ENCODE results near the gene ABCC1.

ABCC1 gene

GRCh38 chr16:16047761-16048160 is 98.3 kb downstream of the ABCC1 start:
- TF ChIP-seq CTCF (IDR thresholded peaks at IDR 0.05; ENCODE audit: control insufficient read depth, insufficient read depth, low read depth, low read length, missing control alignments), result no peak
- no peak for DNase-seq (ENCODE audit: low read depth)
- H3K4me3 ChIP-seq (ENCODE audit: control insufficient read depth, low read depth, low read length), result no peak overlapping the region

- H3K4me3 ChIP-seq (ENCODE audit: control insufficient read depth, low read depth, low read length), result no peak overlapping the region
- DNase-seq (ENCODE audit: low read depth), result no peak
- TF ChIP-seq CTCF (IDR thresholded peaks at IDR 0.05; ENCODE audit: control insufficient read depth, insufficient read depth, low read depth, low read length, missing control alignments), result no peak
Measured at GRCh38 chr16:16048904-16049582, 99.6 kb downstream of the ABCC1 start.

GRCh38 chr16:16050106-16050505 is 100.7 kb downstream of the ABCC1 start:
- TF ChIP-seq CTCF (IDR thresholded peaks at IDR 0.05; ENCODE audit: control insufficient read depth, insufficient read depth, low read depth, low read length, missing control alignments), result no peak
- no peak overlapping the region for H3K4me3 ChIP-seq (ENCODE audit: control insufficient read depth, low read depth, low read length)
- no peak for DNase-seq (ENCODE audit: low read depth)

GRCh38 chr16:16051132-16051531 is 101.7 kb downstream of the ABCC1 start:
- TF ChIP-seq CTCF (IDR thresholded peaks at IDR 0.05; ENCODE audit: control insufficient read depth, insufficient read depth, low read depth, low read length, missing control alignments), result no peak
- no peak for DNase-seq (ENCODE audit: low read depth)
- no peak overlapping the region for H3K4me3 ChIP-seq (ENCODE audit: control insufficient read depth, low read depth, low read length)

- TF ChIP-seq CTCF (IDR thresholded peaks at IDR 0.05; ENCODE audit: control insufficient read depth, insufficient read depth, low read depth, low read length, missing control alignments), result no peak
- no peak for DNase-seq (ENCODE audit: low read depth)
- no peak overlapping the region for H3K4me3 ChIP-seq (ENCODE audit: control insufficient read depth, low read depth, low read length)
Measured at GRCh38 chr16:16052916-16053315, 103.5 kb downstream of the ABCC1 start.

GRCh38 chr16:16057102-16057501 is 107.7 kb downstream of the ABCC1 start:
- no peak overlapping the region for H3K4me3 ChIP-seq (ENCODE audit: control insufficient read depth, low read depth, low read length)
- DNase-seq (ENCODE audit: low read depth), result no peak
- no peak for TF ChIP-seq CTCF (IDR thresholded peaks at IDR 0.05; ENCODE audit: control insufficient read depth, insufficient read depth, low read depth, low read length, missing control alignments)
